H1 (cell line): ENCODE measurements around the gene FBN2. TPM values are rescaled to one million over a fixed set of nuclear protein-coding genes. Genes with fewer than 3 reads are reported as not detected.

ENCODE experiments used
- CTCF ChIA-PET: fragments of 300-600 bp; sonication (Branson Sonifier 250); formaldehyde crosslinking; loops from one replicate; lab custom pipeline; 2021; ENCODE audit not compliant: partially characterized antibody; lab: Charles Lee
- POLR2A ChIA-PET: fragments of 300-600 bp; sonication (Branson Sonifier 250); formaldehyde crosslinking; loops from one replicate; lab custom pipeline; 2021; ENCODE audit warnings: inconsistent platforms; ENCODE audit not compliant: partially characterized antibody; lab: Charles Lee
- DNase-seq, 2 experiments: peaks; one replicate each; pipeline versions ENCODE4 v3.0.0 to v3.0.0-alpha.2; 2010 to 2022; ENCODE audit warnings: low spot score in 2 of 2, low read depth in 1 of 2, mixed read lengths in 1 of 2
- FAIRE-seq: peaks from 2 replicates; lab custom pipeline; 2011; peaks lifted over from hg19 to GRCh38; lab: Jason Lieb, UNC
- H2AFZ ChIP-seq: 2 replicates; pipeline ENCODE4 v1.8.1; 2012; ENCODE audit warnings: low read length, inconsistent platforms
- H2AK5ac ChIP-seq: 2 replicates; pipeline ENCODE4 v1.6.1; 2013; ENCODE audit warnings: low read depth, low read length
- H2BK120ac ChIP-seq: replicated peaks from 2 replicates; pipeline ENCODE3; 2013; ENCODE audit warnings: low read depth, low read length, inconsistent platforms
- H2BK12ac ChIP-seq: 2 replicates; pipeline ENCODE4 v1.6.1; 2013; ENCODE audit warnings: low read depth, low read length
- H2BK15ac ChIP-seq: 2 replicates; pipeline ENCODE4 v1.6.1; 2013; ENCODE audit warnings: low read length
- H2BK20ac ChIP-seq: 2 replicates; pipeline ENCODE4 v1.6.1; 2013; ENCODE audit warnings: low read length
- H2BK5ac ChIP-seq: 2 replicates; pipeline ENCODE4 v1.6.1; 2013; ENCODE audit warnings: low read depth, low read length
- H3K14ac ChIP-seq: 2 replicates; pipeline ENCODE4 v1.6.1; 2013; ENCODE audit warnings: inconsistent platforms; ENCODE audit not compliant: insufficient read length
- H3K18ac ChIP-seq: 2 replicates; pipeline ENCODE4 v1.6.1; 2013; ENCODE audit warnings: low read length; ENCODE audit errors: extremely low read depth
- H3K23ac ChIP-seq: 2 replicates; pipeline ENCODE4 v1.6.1; 2013; ENCODE audit warnings: inconsistent platforms; ENCODE audit not compliant: insufficient read length
- H3K23me2 ChIP-seq: 2 replicates; pipeline ENCODE4 v1.6.1; 2013; ENCODE audit warnings: low read depth, low read length
- H3K27ac ChIP-seq: 2 replicates; pipeline ENCODE4 v1.6.1; 2011; ENCODE audit warnings: low read depth, low read length, inconsistent platforms
- H3K27me3 ChIP-seq, 4 experiments: replicated peaks in 1 of 4; 1 replicate in 1 of 4; 2 replicates in 3 of 4; pipeline versions ENCODE4 v1.6.1 to v1.8.1; 2011 to 2013; ENCODE audit warnings: low read length in 3 of 4, mild to moderate bottlenecking in 3 of 4, inconsistent platforms in 2 of 4, mixed read lengths in 2 of 4, moderate library complexity in 1 of 4; ENCODE audit not compliant: control insufficient read depth in 3 of 4, insufficient read depth in 3 of 4; ENCODE audit errors: extremely low read depth in 1 of 4
- H3K36me3 ChIP-seq, 4 experiments: 2 replicates each; pipeline versions ENCODE4 v1.6.1 to v1.8.1; 2011 to 2013; ENCODE audit warnings: mild to moderate bottlenecking in 4 of 4, low read length in 3 of 4, moderate library complexity in 2 of 4, control low read depth in 1 of 4, inconsistent platforms in 1 of 4; ENCODE audit not compliant: insufficient read depth in 4 of 4, control insufficient read depth in 2 of 4
- H3K4ac ChIP-seq: replicated peaks from 2 replicates; pipeline ENCODE3; 2013; ENCODE audit warnings: low read length, low read depth, mixed read lengths, inconsistent platforms; ENCODE audit not compliant: insufficient read length
- H3K4me1 ChIP-seq, 4 experiments: replicated peaks in 1 of 4; 1 replicate in 1 of 4; 2 replicates in 3 of 4; pipeline versions ENCODE4 v1.6.1 to v1.8.1; 2011 to 2013; ENCODE audit warnings: low read length in 3 of 4, inconsistent platforms in 2 of 4, mixed read lengths in 1 of 4; ENCODE audit not compliant: insufficient read depth in 4 of 4, control insufficient read depth in 3 of 4
- H3K4me2 ChIP-seq, 2 experiments: 2 replicates each; pipeline versions ENCODE4 v1.6.1 to v1.8.1; 2011 to 2013; ENCODE audit warnings: low read depth in 2 of 2, low read length in 2 of 2, control low read depth in 1 of 2, inconsistent platforms in 1 of 2, mild to moderate bottlenecking in 1 of 2; ENCODE audit not compliant: insufficient read depth in 1 of 2
- H3K4me3 ChIP-seq, 4 experiments: fragments of 200-600, 300-600 bp in 1 of 4; sonication (generic), shearing (Covaris generic), sonication (Bioruptor Twin) in 1 of 4; 2 replicates each; pipeline versions ENCODE4 v1.5.1 to v1.8.1; 2011 to 2016; ENCODE audit warnings: low read length in 4 of 4, low read depth in 3 of 4, control low read depth in 2 of 4, inconsistent platforms in 2 of 4, mild to moderate bottlenecking in 2 of 4, mixed read lengths in 1 of 4, moderate library complexity in 1 of 4; ENCODE audit not compliant: insufficient read depth in 2 of 4; ENCODE audit errors: extremely low read depth in 1 of 4
- H3K56ac ChIP-seq: replicated peaks from 2 replicates; pipeline ENCODE3; 2013; ENCODE audit warnings: low read depth, mild to moderate bottlenecking, mixed read lengths, low read length, inconsistent platforms; ENCODE audit not compliant: insufficient read length
- H3K79me1 ChIP-seq: 2 replicates; pipeline ENCODE4 v1.6.1; 2013; ENCODE audit warnings: low read depth, low read length, control low read depth
- H3K79me2 ChIP-seq, 2 experiments: 2 replicates each; pipeline versions ENCODE4 v1.6.1 to v1.8.1; 2012 to 2013; ENCODE audit warnings: low read length in 2 of 2, mild to moderate bottlenecking in 2 of 2, inconsistent platforms in 1 of 2; ENCODE audit not compliant: insufficient read depth in 2 of 2, control insufficient read depth in 1 of 2
- H3K9ac ChIP-seq, 4 experiments: replicated peaks in 1 of 4; 1 replicate in 1 of 4; 2 replicates in 3 of 4; pipeline versions ENCODE4 v1.6.1 to v1.8.1; 2011 to 2013; ENCODE audit warnings: low read depth in 3 of 4, low read length in 3 of 4, control low read depth in 2 of 4, mild to moderate bottlenecking in 2 of 4, moderate library complexity in 2 of 4, inconsistent platforms in 1 of 4; ENCODE audit errors: extremely low read depth in 1 of 4
- H3K9me3 ChIP-seq, 2 experiments: 2 replicates each; pipeline versions ENCODE4 v1.6.1 to v1.8.1; 2012 to 2013; ENCODE audit warnings: mild to moderate bottlenecking in 2 of 2, moderate library complexity in 2 of 2, control low read depth in 1 of 2, inconsistent platforms in 1 of 2, low read depth in 1 of 2, low read length in 1 of 2, mixed read lengths in 1 of 2; ENCODE audit not compliant: insufficient read depth in 2 of 2
- H4K20me1 ChIP-seq, 2 experiments: replicated peaks in 1 of 2; 2 replicates each; pipeline versions ENCODE3 to v1.8.1; 2011 to 2013; ENCODE audit warnings: inconsistent platforms in 2 of 2, low read length in 2 of 2, mild to moderate bottlenecking in 1 of 2; ENCODE audit not compliant: insufficient read depth in 2 of 2, control insufficient read depth in 1 of 2
- H4K5ac ChIP-seq: 2 replicates; pipeline ENCODE4 v1.6.1; 2013; ENCODE audit warnings: low read length, low read depth, mixed read lengths, inconsistent platforms; ENCODE audit not compliant: insufficient read length
- H4K8ac ChIP-seq: 2 replicates; pipeline ENCODE4 v1.8.0; 2013; ENCODE audit warnings: mild to moderate bottlenecking, moderate library complexity, low read length, inconsistent platforms; ENCODE audit not compliant: insufficient read depth; ENCODE audit errors: extremely low read depth
- H4K91ac ChIP-seq: replicated peaks from 2 replicates; pipeline ENCODE3; 2013; ENCODE audit warnings: low read length, mixed read lengths, inconsistent platforms; ENCODE audit not compliant: insufficient read length
- BACH1 ChIP-seq: IDR thresholded peaks from 2 replicates; pipeline ENCODE4 v1.6.1; 2012; ENCODE audit warnings: low read length, improper control_type of control experiment
- BCL11A ChIP-seq, 2 experiments: IDR thresholded peaks; one replicate each; pipeline ENCODE4 v1.6.1; 2011; ENCODE audit warnings: low read depth in 2 of 2, low read length in 2 of 2, mild to moderate bottlenecking in 2 of 2
- EZH2 ChIP-seq: fragments of 200-600 bp; sonication (generic); IDR thresholded peaks from 2 replicates; pipeline ENCODE4 v1.7.1; 2012; ENCODE audit warnings: low read depth, mild to moderate bottlenecking, moderate library complexity, low read length, inconsistent platforms; ENCODE audit not compliant: severe bottlenecking
- FOSL1 ChIP-seq: IDR thresholded peaks from 2 replicates; pipeline ENCODE4 v1.6.1; 2011; ENCODE audit warnings: mild to moderate bottlenecking, low read depth, low read length, moderate library complexity; ENCODE audit not compliant: insufficient read depth
- GTF2F1 ChIP-seq: IDR thresholded peaks from 2 replicates; pipeline ENCODE4 v1.6.1; 2012; ENCODE audit warnings: low read depth, low read length, improper control_type of control experiment, borderline replicate concordance
- JUND ChIP-seq: IDR thresholded peaks from 2 replicates; pipeline ENCODE4 v1.6.1; 2011; ENCODE audit warnings: mild to moderate bottlenecking, improper control_type of control experiment, low read length
- KDM4A ChIP-seq: IDR thresholded peaks from one replicate; pipeline ENCODE4 v1.7.1; 2012; ENCODE audit warnings: low read depth, mild to moderate bottlenecking, moderate library complexity, low read length, inconsistent platforms; ENCODE audit not compliant: severe bottlenecking
- POU5F1 ChIP-seq: IDR thresholded peaks from 2 replicates; pipeline ENCODE4 v1.6.1; 2011; ENCODE audit warnings: low read depth, mild to moderate bottlenecking, low read length, moderate library complexity
- SAP30 ChIP-seq: fragments of 300-600 bp; sonication (generic); IDR thresholded peaks from 2 replicates; pipeline ENCODE4 v1.7.1; 2012; ENCODE audit warnings: low read length, moderate library complexity, mild to moderate bottlenecking, inconsistent platforms; ENCODE audit not compliant: insufficient read depth, insufficient replicate concordance
- SIN3A ChIP-seq, 2 experiments: IDR thresholded peaks in 1 of 2; conservative IDR thresholded peaks in 1 of 2; 2 replicates each; pipeline ENCODE4 v1.6.1; 2011 to 2012; ENCODE audit warnings: low read length in 2 of 2, improper control_type of control experiment in 1 of 2, low read depth in 1 of 2, mild to moderate bottlenecking in 1 of 2
- TCF12 ChIP-seq: IDR thresholded peaks from 2 replicates; pipeline ENCODE4 v1.6.1; 2011; ENCODE audit warnings: low read depth, mild to moderate bottlenecking, low read length
- TEAD4 ChIP-seq: IDR thresholded peaks from 2 replicates; pipeline ENCODE4 v1.6.1; 2012; ENCODE audit warnings: low read depth, low read length, inconsistent platforms, mixed read lengths
- WGBS, 2 experiments: shearing (Covaris generic) in 1 of 2; methylation state at CpG; one replicate each; pipeline versions ENCODE4 v1.1.6 to v1.1.7; 2013 to 2015; ENCODE audit warnings: low lambda C conversion rate in 2 of 2, mixed read lengths in 2 of 2, inconsistent platforms in 1 of 2, low coverage in 1 of 2, missing lambda C conversion rate in 1 of 2; ENCODE audit not compliant: insufficient replicate concordance in 2 of 2, insufficient coverage in 1 of 2, insufficient read length in 1 of 2; ENCODE audit errors: extremely low coverage in 1 of 2, missing lambda C conversion rate in 1 of 2; 5-methylcytosine and 5-hydroxymethylcytosine counted together
- polyA plus RNA-seq, 7 experiments: library from polyadenylated mRNA; depleted of rRNA in 3 of 7; stranded (reverse) in 5 of 7; unstranded in 2 of 7; fragments of >200 nt in 5 of 7; fragments of 200-250 nt in 2 of 7; gene quantifications; 1 replicate in 5 of 7; 2 replicates in 1 of 7; 4 replicates in 1 of 7; pipeline versions ENCODE4 v1.2.1 to v1.2.3, GENCODE V29; 2011 to 2013; ENCODE audit warnings: missing spikeins in 2 of 7, mixed read lengths in 2 of 7
- total RNA-seq: library from RNA; stranded (reverse); fragmentation: NEBNext Ultra II Directional; extraction: Animal tissue kit (Norgen Biotek cat#: 25700); gene quantifications from 2 replicates; pipeline ENCODE4 v1.2.1, GENCODE V29; 2021
- TF ChIP-seq, protein P1 (sequence below): IDR thresholded peaks from 2 replicates; pipeline ENCODE4 v1.6.1; 2012; ENCODE audit warnings: low read length, inconsistent platforms

FBN2 gene
- total and polyA plus RNA-seq, 2 of the 8 experiments (the other 6 are each of a cell fraction or from before 2014, with no cell fraction given): 14.1 to 16.3 TPM

DNA sequence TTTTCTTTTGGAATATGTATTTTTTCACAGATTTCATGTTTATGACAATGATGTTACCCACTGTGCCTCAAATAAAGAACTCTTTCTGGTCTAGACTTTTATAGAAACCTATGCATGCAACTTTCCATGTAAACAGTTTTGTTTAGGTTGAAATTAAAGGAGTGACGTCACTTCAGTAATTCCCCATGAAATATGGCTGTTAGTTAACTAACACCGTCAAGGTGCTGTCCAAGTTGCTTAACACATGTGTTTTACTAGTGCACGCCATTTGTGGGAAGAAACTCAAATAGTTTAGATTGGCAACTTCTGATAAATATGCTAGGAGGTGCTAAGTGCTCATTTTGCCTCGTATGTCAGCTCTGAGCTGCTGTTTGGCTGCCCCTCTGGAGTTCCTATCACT lies 102.2 kb downstream of the FBN2 start:
- CTCF ChIA-PET: no interaction called here
- Histone ChIP-seq H3K4me2 (no peak overlapping the region), H2BK5ac (no peak overlapping the region), H2AK5ac (no peak overlapping the region), H2AFZ (no peak overlapping the region), H3K23me2 (no peaks in the 10 kb centered on the region), H4K91ac (no peak overlapping the region), H3K4me3 (no peak overlapping the region), H3K36me3 (no peaks in the 10 kb centered on the region), H3K4ac (no peak overlapping the region), H3K56ac (no peak overlapping the region), H4K5ac (no peak overlapping the region), H2BK12ac (no peak overlapping the region), H4K8ac (no peak overlapping the region), H3K4me1 (no peaks in the 10 kb centered on the region), H3K14ac (no peak overlapping the region), H2BK15ac (no peak overlapping the region), H3K9me3 (no peaks in the 10 kb centered on the region), H3K79me1 (no peaks in the 10 kb centered on the region), H3K27ac (no peak overlapping the region), H3K79me2 (no peaks in the 10 kb centered on the region), H4K20me1 (no peaks in the 10 kb centered on the region), H2BK120ac (no peak overlapping the region), H3K18ac (no peak overlapping the region), H3K9ac (no peak overlapping the region), H2BK20ac (no peak overlapping the region), H3K27me3 (no peaks in the 10 kb centered on the region), H3K23ac (no peak overlapping the region)
- WGBS, 2 experiments: 93% methylated on average over 4 of the region's 4 CpGs; no CpG with 5 or more reads in 1 of the 2 experiments
- DNase-seq: no peak
- POLR2A ChIA-PET: no interaction called here
- no peak for FAIRE-seq
- TF ChIP-seq FOSL1: no peak
- TF ChIP-seq BCL11A (IDR thresholded peaks at IDR 0.05; ENCODE audit: low read depth in 2 of 2, low read length in 2 of 2): no peak
- TF ChIP-seq SAP30: no peak
- TF ChIP-seq GTF2F1: no peak
- no peak for TF ChIP-seq POU5F1
- TF ChIP-seq JUND: no peak
- no peak for TF ChIP-seq TCF12
- no peak for TF ChIP-seq BACH1
- no peak for TF ChIP-seq TEAD4
- no peak for TF ChIP-seq EZH2
- no peak for TF ChIP-seq KDM4A
- TF ChIP-seq, protein P1, sequence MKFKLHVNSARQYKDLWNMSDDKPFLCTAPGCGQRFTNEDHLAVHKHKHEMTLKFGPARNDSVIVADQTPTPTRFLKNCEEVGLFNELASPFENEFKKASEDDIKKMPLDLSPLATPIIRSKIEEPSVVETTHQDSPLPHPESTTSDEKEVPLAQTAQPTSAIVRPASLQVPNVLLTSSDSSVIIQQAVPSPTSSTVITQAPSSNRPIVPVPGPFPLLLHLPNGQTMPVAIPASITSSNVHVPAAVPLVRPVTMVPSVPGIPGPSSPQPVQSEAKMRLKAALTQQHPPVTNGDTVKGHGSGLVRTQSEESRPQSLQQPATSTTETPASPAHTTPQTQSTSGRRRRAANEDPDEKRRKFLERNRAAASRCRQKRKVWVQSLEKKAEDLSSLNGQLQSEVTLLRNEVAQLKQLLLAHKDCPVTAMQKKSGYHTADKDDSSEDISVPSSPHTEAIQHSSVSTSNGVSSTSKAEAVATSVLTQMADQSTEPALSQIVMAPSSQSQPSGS: no peak
- TF ChIP-seq SIN3A (conservative IDR thresholded peaks at IDR 0.05 in 1 of 2, IDR thresholded peaks at IDR 0.05 in 1 of 2; ENCODE audit: low read depth in 1 of 2, low read length in 2 of 2): no peak
